ENCODE measurements around the gene NFIX. TPM values are rescaled to one million over a fixed set of nuclear protein-coding genes. Genes with fewer than 3 reads are reported as not detected.

The NFIX gene
- polyA plus RNA-seq, 3 donors: 0.25 to 3.7 (median 0.90) TPM

GRCh38 chr19:12985049-12985776, 10.1 kb upstream of the NFIX start:
- peaks cover 9 to 12% of the 10 kb centered on the region in 2 donors for H3K4me1 ChIP-seq (ENCODE audit: control insufficient read depth in 1 of 2, insufficient read depth in 2 of 2, low read length in 2 of 2)
- H3K36me3 Mint-ChIP-seq: no peaks in the 10 kb centered on the region
- no peak overlapping the region for H3K9ac ChIP-seq (ENCODE audit: insufficient read depth, low read length, poor library complexity, severe bottlenecking)
- H3K27me3 Mint-ChIP-seq (ENCODE audit: low read depth in 3 of 3): peaks cover 1 to 4% (median 4%) of the 10 kb centered on the region in 3 donors
- H3K27ac Mint-ChIP-seq: peak overlapping the region in 1 of 7 donors; percentile 63
- no peak for TF ChIP-seq CTCF (IDR thresholded peaks at IDR 0.05)
- DNase-seq: peak in 1 of 3 donors; percentile 40
- H3K27me3 ChIP-seq (ENCODE audit: control insufficient read depth in 2 of 2, insufficient read depth in 2 of 2, low read length in 2 of 2): peaks cover 0 to 6% of the 10 kb centered on the region in 2 donors
- peaks cover 8% of the 10 kb centered on the region for H3K4me1 Mint-ChIP-seq
- H3K4me3 Mint-ChIP-seq: no peak overlapping the region
- intact Hi-C loops (cut with micrococcal nuclease): loop anchor here in 1 of 2 donors (10.0 kb wide), 1 partner anchor 50 kb away; no protein-coding TSS in a partner anchor
- no peak overlapping the region for H3K27ac ChIP-seq (ENCODE audit: low read depth in 1 of 2, low read length in 2 of 2)
- no peak overlapping the region for H3K4me2 ChIP-seq (replicated peaks; ENCODE audit: extremely low read depth, low read length, poor library complexity, severe bottlenecking)
- 81% methylated on average over 15 of the region's 16 CpGs for WGBS (ENCODE audit: insufficient coverage)
- no peak overlapping the region for H2AFZ ChIP-seq (ENCODE audit: insufficient read depth, low read depth, low read length, poor library complexity, severe bottlenecking)
- H3K79me2 ChIP-seq (ENCODE audit: insufficient read depth, low read length): no peaks in the 10 kb centered on the region
- H3K9me3 Mint-ChIP-seq: no peaks in the 10 kb centered on the region
- H4K20me1 ChIP-seq (ENCODE audit: insufficient read depth, low read length): no peaks in the 10 kb centered on the region
- H3K36me3 ChIP-seq (replicated peaks in 1 of 2; ENCODE audit: control insufficient read depth in 1 of 2, insufficient read depth in 2 of 2, low read length in 2 of 2): no peaks in the 10 kb centered on the region
- H3K9me3 ChIP-seq (replicated peaks in 1 of 2; ENCODE audit: control insufficient read depth in 1 of 2, insufficient read depth in 1 of 2, low read length in 2 of 2): peaks cover 0 to 4% of the 10 kb centered on the region in 2 donors
- H3K4me3 ChIP-seq (replicated peaks in 1 of 3; ENCODE audit: low read depth in 2 of 3, low read length in 3 of 3): no peak overlapping the region

GRCh38 chr19:12986726-12987125, 8.5 kb upstream of the NFIX start:
- Histone ChIP-seq H3K36me3 (replicated peaks in 1 of 2; ENCODE audit: control insufficient read depth in 1 of 2, insufficient read depth in 2 of 2, low read length in 2 of 2) (no peaks in the 10 kb centered on the region), H3K4me2 (replicated peaks; ENCODE audit: extremely low read depth, low read length, poor library complexity, severe bottlenecking) (no peak overlapping the region), H3K79me2 (ENCODE audit: insufficient read depth, low read length) (no peaks in the 10 kb centered on the region), H3K4me3 (replicated peaks in 1 of 3; ENCODE audit: low read depth in 2 of 3, low read length in 3 of 3) (no peak overlapping the region), H3K4me1 (ENCODE audit: control insufficient read depth in 1 of 2, insufficient read depth in 2 of 2, low read length in 2 of 2) (peaks cover 9 to 12% of the 10 kb centered on the region in 2 donors), H4K20me1 (ENCODE audit: insufficient read depth, low read length) (no peaks in the 10 kb centered on the region), H3K9me3 (replicated peaks in 1 of 2; ENCODE audit: control insufficient read depth in 1 of 2, insufficient read depth in 1 of 2, low read length in 2 of 2) (peaks cover 0 to 4% of the 10 kb centered on the region in 2 donors), H3K27me3 (ENCODE audit: control insufficient read depth in 2 of 2, insufficient read depth in 2 of 2, low read length in 2 of 2) (peaks cover 0 to 6% of the 10 kb centered on the region in 2 donors), H2AFZ (ENCODE audit: insufficient read depth, low read depth, low read length, poor library complexity, severe bottlenecking) (no peak overlapping the region), H3K27ac (ENCODE audit: low read depth in 1 of 2, low read length in 2 of 2) (no peak overlapping the region), H3K9ac (ENCODE audit: insufficient read depth, low read length, poor library complexity, severe bottlenecking) (no peak overlapping the region)
- DNase-seq: no peak
- Mint-ChIP-seq H3K36me3 (no peaks in the 10 kb centered on the region), H3K27ac (no peak overlapping the region), H3K4me3 (no peak overlapping the region), H3K9me3 (no peaks in the 10 kb centered on the region), H3K27me3 (ENCODE audit: low read depth in 3 of 3) (peaks cover 1 to 4% (median 2%) of the 10 kb centered on the region in 3 donors), H3K4me1 (peaks cover 8% of the 10 kb centered on the region)
- 94% methylated on average over 11 of the region's 12 CpGs for WGBS (ENCODE audit: insufficient coverage)
- intact Hi-C loops (cut with micrococcal nuclease): loop anchor here in 1 of 2 donors (10.0 kb wide), 1 partner anchor 48 kb away; no protein-coding TSS in a partner anchor
- no peak for TF ChIP-seq CTCF (IDR thresholded peaks at IDR 0.05)
